ENCODE data around the gene ANKRD30A.

ANKRD30A gene

DNA sequence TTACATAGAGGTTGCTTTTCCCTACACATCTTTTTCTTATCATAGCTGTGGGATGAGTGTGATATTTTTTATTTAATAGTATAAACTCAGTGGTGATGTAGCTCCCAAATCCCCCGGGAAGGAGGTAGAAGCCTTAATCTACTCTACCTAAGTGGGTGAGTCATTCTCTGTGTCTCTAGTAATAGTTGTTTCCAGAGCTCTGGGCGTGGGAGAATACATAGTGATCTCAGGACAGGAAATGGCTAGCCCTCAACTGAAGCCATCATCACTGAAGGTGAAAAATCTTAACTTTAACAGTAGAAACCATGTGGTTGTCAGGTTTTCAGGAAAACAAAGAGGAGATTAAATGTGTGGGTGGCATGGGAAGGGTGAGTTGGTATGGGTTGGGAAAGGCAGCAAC lies 278.4 kb downstream of the ANKRD30A start:
- no peak overlapping the region for H3K27ac ChIP-seq
- TF ChIP-seq, protein P1, sequence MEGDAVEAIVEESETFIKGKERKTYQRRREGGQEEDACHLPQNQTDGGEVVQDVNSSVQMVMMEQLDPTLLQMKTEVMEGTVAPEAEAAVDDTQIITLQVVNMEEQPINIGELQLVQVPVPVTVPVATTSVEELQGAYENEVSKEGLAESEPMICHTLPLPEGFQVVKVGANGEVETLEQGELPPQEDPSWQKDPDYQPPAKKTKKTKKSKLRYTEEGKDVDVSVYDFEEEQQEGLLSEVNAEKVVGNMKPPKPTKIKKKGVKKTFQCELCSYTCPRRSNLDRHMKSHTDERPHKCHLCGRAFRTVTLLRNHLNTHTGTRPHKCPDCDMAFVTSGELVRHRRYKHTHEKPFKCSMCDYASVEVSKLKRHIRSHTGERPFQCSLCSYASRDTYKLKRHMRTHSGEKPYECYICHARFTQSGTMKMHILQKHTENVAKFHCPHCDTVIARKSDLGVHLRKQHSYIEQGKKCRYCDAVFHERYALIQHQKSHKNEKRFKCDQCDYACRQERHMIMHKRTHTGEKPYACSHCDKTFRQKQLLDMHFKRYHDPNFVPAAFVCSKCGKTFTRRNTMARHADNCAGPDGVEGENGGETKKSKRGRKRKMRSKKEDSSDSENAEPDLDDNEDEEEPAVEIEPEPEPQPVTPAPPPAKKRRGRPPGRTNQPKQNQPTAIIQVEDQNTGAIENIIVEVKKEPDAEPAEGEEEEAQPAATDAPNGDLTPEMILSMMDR (IDR thresholded peaks at IDR 0.05): no peak
- TF ChIP-seq ZFX (IDR thresholded peaks at IDR 0.05; ENCODE audit: borderline replicate concordance): no peak
